ENCODE results near the gene BBS12. TPM values are rescaled to one million over a fixed set of nuclear protein-coding genes. Genes with fewer than 3 reads are reported as not detected.

Gene BBS12
- total RNA-seq, 2 donors from 2014 or later: 4.1 to 6.4 TPM

- no peak for TF ChIP-seq CTCF (IDR thresholded peaks at IDR 0.05)
- TF ChIP-seq POLR2AphosphoS5 (IDR thresholded peaks at IDR 0.05): no peak
- no peak for TF ChIP-seq POLR2A (IDR thresholded peaks at IDR 0.05)
- no peaks in the 10 kb centered on the region for H3K4me1 ChIP-seq (replicated peaks)
- intact Hi-C loops (cut with DNase I): no loop called here
- DNase-seq (ENCODE audit: low spot score): no peak
- H3K27me3 ChIP-seq (replicated peaks; ENCODE audit: insufficient read depth): no peaks in the 10 kb centered on the region
- H3K9me3 ChIP-seq: no peaks in the 10 kb centered on the region
- H3K36me3 ChIP-seq: no peaks in the 10 kb centered on the region
- H3K4me3 ChIP-seq: no peak overlapping the region
- H3K27ac ChIP-seq: no peak overlapping the region
- 92% methylated on average over 1 of the region's 1 CpG for WGBS
Observed at GRCh38 chr4:122764821-122765215, 32.3 kb downstream of the BBS12 start.

- Histone ChIP-seq H3K27me3 (replicated peaks; ENCODE audit: insufficient read depth) (no peaks in the 10 kb centered on the region), H3K36me3 (no peaks in the 10 kb centered on the region), H3K27ac (no peak overlapping the region), H3K4me1 (replicated peaks) (no peaks in the 10 kb centered on the region), H3K9me3 (no peaks in the 10 kb centered on the region), H3K4me3 (no peak overlapping the region)
- WGBS: 65% methylated on average over 7 of the region's 7 CpGs
- TF ChIP-seq CTCF (IDR thresholded peaks at IDR 0.05) (no peak), POLR2A (IDR thresholded peaks at IDR 0.05) (no peak), POLR2AphosphoS5 (IDR thresholded peaks at IDR 0.05) (no peak)
- DNase-seq (ENCODE audit: low spot score): no peak
- intact Hi-C loops (cut with DNase I): no loop called here
Observed at GRCh38 chr4:122765692-122766352, 33.3 kb downstream of the BBS12 start.

GRCh38 chr4:122766353-122766705, 33.8 kb downstream of the BBS12 start:
- Histone ChIP-seq H3K9me3 (no peaks in the 10 kb centered on the region), H3K4me3 (no peak overlapping the region), H3K27me3 (replicated peaks; ENCODE audit: insufficient read depth) (no peaks in the 10 kb centered on the region), H3K27ac (no peak overlapping the region), H3K4me1 (replicated peaks) (no peaks in the 10 kb centered on the region), H3K36me3 (no peaks in the 10 kb centered on the region)
- intact Hi-C loops (cut with DNase I): no loop called here
- no peak for TF ChIP-seq CTCF (IDR thresholded peaks at IDR 0.05)
- no peak for TF ChIP-seq POLR2A (IDR thresholded peaks at IDR 0.05)
- no peak for TF ChIP-seq POLR2AphosphoS5 (IDR thresholded peaks at IDR 0.05)
- no peak for DNase-seq (ENCODE audit: low spot score)
- 92% methylated on average over 3 of the region's 3 CpGs for WGBS

GRCh38 chr4:122766950-122767349, 34.4 kb downstream of the BBS12 start:
- no peak for DNase-seq (ENCODE audit: low spot score)
- TF ChIP-seq POLR2AphosphoS5 (IDR thresholded peaks at IDR 0.05): no peak
- TF ChIP-seq CTCF (IDR thresholded peaks at IDR 0.05): no peak
- 61% methylated on average over 2 of the region's 2 CpGs for WGBS
- Histone ChIP-seq H3K27ac (no peak overlapping the region), H3K27me3 (replicated peaks; ENCODE audit: insufficient read depth) (no peaks in the 10 kb centered on the region), H3K4me3 (no peak overlapping the region), H3K4me1 (replicated peaks) (no peaks in the 10 kb centered on the region), H3K9me3 (no peaks in the 10 kb centered on the region), H3K36me3 (no peaks in the 10 kb centered on the region)
- intact Hi-C loops (cut with DNase I): no loop called here

- intact Hi-C loops (cut with DNase I): no loop called here
- Histone ChIP-seq H3K4me3 (no peak overlapping the region), H3K27ac (no peak overlapping the region), H3K27me3 (replicated peaks; ENCODE audit: insufficient read depth) (no peaks in the 10 kb centered on the region), H3K36me3 (no peaks in the 10 kb centered on the region), H3K9me3 (no peaks in the 10 kb centered on the region), H3K4me1 (replicated peaks) (no peaks in the 10 kb centered on the region)
- DNase-seq (ENCODE audit: low spot score): no peak
- TF ChIP-seq POLR2A (IDR thresholded peaks at IDR 0.05) (no peak), POLR2AphosphoS5 (IDR thresholded peaks at IDR 0.05) (no peak), CTCF (IDR thresholded peaks at IDR 0.05) (no peak)
- 53% methylated on average over 1 of the region's 1 CpG for WGBS
Observed at GRCh38 chr4:122771724-122772123, 39.2 kb downstream of the BBS12 start.

Measured in prostate gland (tissue), 2 donors.